HepG2 (cell line): ENCODE results near the gene OR1S1. TPM values are rescaled to one million over a fixed set of nuclear protein-coding genes. Genes with fewer than 3 reads are reported as not detected.
A peak's percentile ranks its signal among the peaks of the same experiment; 100 is the strongest.

Source experiments
- ATAC-seq: fragments of 200-7000 bp; cut with Tn5 transposase; 3 replicates; pipeline ENCODE4 v1.9.1; 2020; ENCODE audit warnings: mild to moderate bottlenecking, moderate library complexity
- BruUV-seq: library from RNA; stranded (reverse); fragments of 400-500 nt; replicated peaks from 2 replicates; lab custom pipeline; 2021; lab: Mats Ljungman, UMichigan
- CTCF ChIA-PET: fragments of 300-600 bp; formaldehyde crosslinking; extraction: SDS; loops from one replicate; lab custom pipeline; 2021; ENCODE audit warnings: low total read pairs, inconsistent platforms, low intra/inter-chr PET ratio; lab: Yijun Ruan, JAX
- POLR2A ChIA-PET: fragments of 350-600 bp; sonication (Branson Sonifier 250); formaldehyde crosslinking; loops from one replicate; lab custom pipeline; 2020; ENCODE audit warnings: antibody characterized with exemption, inconsistent platforms; lab: Yijun Ruan, JAX
- DNase-seq: peaks from one replicate; pipeline ENCODE4 v3.0.0-alpha.2; 2015; ENCODE audit warnings: low spot score
- FAIRE-seq: peaks from 3 replicates; lab custom pipeline; 2011; peaks lifted over from hg19 to GRCh38; lab: Jason Lieb, UNC
- H2AFZ ChIP-seq: one replicate; pipeline ENCODE4 v1.6.1; 2011; ENCODE audit warnings: low read length, inconsistent platforms
- H3K27ac ChIP-seq: fragments of 300-600 bp; 3 replicates; pipeline ENCODE4 v1.8.0; 2011; ENCODE audit warnings: mixed run types, mild to moderate bottlenecking, mixed read lengths, low read length, inconsistent platforms; ENCODE audit not compliant: insufficient read depth; ENCODE audit errors: extremely low read length
- H3K27me3 ChIP-seq, 2 experiments: fragments of 200-600 bp in 1 of 2; 2 replicates in 1 of 2; 3 replicates in 1 of 2; pipeline versions ENCODE4 v1.6.0 to v1.8.0; 2011; ENCODE audit warnings: low read length in 2 of 2, mild to moderate bottlenecking in 2 of 2, moderate library complexity in 2 of 2, inconsistent platforms in 1 of 2; ENCODE audit not compliant: insufficient read depth in 2 of 2, control insufficient read depth in 1 of 2
- H3K36me3 ChIP-seq, 2 experiments: fragments of 200-600 bp in 1 of 2; replicated peaks in 1 of 2; 2 replicates in 1 of 2; 3 replicates in 1 of 2; pipeline versions ENCODE4 v1.5.1 to v1.8.0; 2011; ENCODE audit warnings: low read length in 2 of 2, inconsistent platforms in 1 of 2; ENCODE audit not compliant: insufficient read depth in 2 of 2, control insufficient read depth in 1 of 2
- H3K4me1 ChIP-seq: 2 replicates; pipeline ENCODE4 v1.5.1; 2012; ENCODE audit warnings: low read length, inconsistent platforms; ENCODE audit not compliant: insufficient read depth
- H3K4me2 ChIP-seq: 2 replicates; pipeline ENCODE4 v1.6.0; 2011; ENCODE audit warnings: low read depth, low read length, inconsistent platforms
- H3K4me3 ChIP-seq, 3 experiments: fragments of 200-600 bp in 1 of 3; sonication (generic), shearing (Covaris generic) in 1 of 3; replicated peaks in 1 of 3; 2 replicates each; pipeline ENCODE4 v1.5.1; 2011 to 2016; ENCODE audit warnings: low read length in 3 of 3, inconsistent platforms in 2 of 3, low read depth in 2 of 3, mild to moderate bottlenecking in 2 of 3, control low read depth in 1 of 3, mixed read lengths in 1 of 3; ENCODE audit not compliant: insufficient read depth in 1 of 3
- H3K79me2 ChIP-seq: one replicate; pipeline ENCODE4 v1.6.1; 2011; ENCODE audit warnings: low read length, inconsistent platforms; ENCODE audit not compliant: insufficient read depth
- H3K9ac ChIP-seq: 2 replicates; pipeline ENCODE4 v1.6.0; 2011; ENCODE audit warnings: mild to moderate bottlenecking, low read depth, low read length, inconsistent platforms; ENCODE audit not compliant: insufficient read depth
- H3K9me3 ChIP-seq: 2 replicates; pipeline ENCODE4 v1.5.1; 2012; ENCODE audit warnings: mild to moderate bottlenecking, low read length
- H4K20me1 ChIP-seq: 2 replicates; pipeline ENCODE4 v1.6.0; 2011; ENCODE audit warnings: inconsistent platforms, mild to moderate bottlenecking, low read length, moderate library complexity; ENCODE audit not compliant: insufficient read depth
- TOPORS ChIP-seq: sonication (generic); formaldehyde crosslinking; IDR thresholded peaks from 2 replicates; pipeline ENCODE4 v1.8.0; 2023; ENCODE audit warnings: mild to moderate bottlenecking, missing genetic modification reagents
- ZNF343 ChIP-seq: sonication (generic); formaldehyde crosslinking; IDR thresholded peaks from 2 replicates; pipeline ENCODE4 v1.4.0; 2020; ENCODE audit warnings: mild to moderate bottlenecking, missing genetic modification reagents
- ZNF7 ChIP-seq: IDR thresholded peaks from 2 replicates; pipeline ENCODE4 v1.6.1; 2016; ENCODE audit warnings: missing biosample characterization, missing genetic modification reagents
- WGBS: methylation state at CpG from one replicate; pipeline ENCODE4 v1.1.6; 2017; ENCODE audit warnings: low lambda C conversion rate; 5-methylcytosine and 5-hydroxymethylcytosine counted together
- in situ Hi-C: cut with HindIII; loops from 2 replicates; pipeline ENCODE4 v1.10.0; 2017; ENCODE audit warnings: low pct_unique_long_range_greater_than_20kb; ENCODE audit not compliant: extremely low pct_ligation_motif_present
- intact Hi-C: fragments of 100-400 bp; cut with micrococcal nuclease; formaldehyde crosslinking; loops from one replicate; pipeline ENCODE4 v1.10.0; 2022; ENCODE audit not compliant: unreplicated experiment
- polyA plus RNA-seq, 8 experiments: library from polyadenylated mRNA; depleted of rRNA in 3 of 8; stranded (reverse) in 7 of 8; unstranded in 1 of 8; fragments of >200 nt; fragmentation: Illumina TruSeq in 4 of 8; extraction: Trizol in 4 of 8; gene quantifications; 2 replicates each; pipeline versions ENCODE4 v1.2.1 to v1.2.3, GENCODE V29; 2011 to 2016; ENCODE audit warnings: low read depth in 4 of 8, missing spikeins in 1 of 8, mixed read lengths in 1 of 8; ENCODE audit not compliant: insufficient read depth in 1 of 8
- total RNA-seq, 5 experiments: library from RNA; depleted of rRNA; stranded (reverse); fragments of >200 nt; fragmentation: Illumina TruSeq; extraction: Trizol; gene quantifications; 2 replicates each; pipeline ENCODE4 v1.2.3, GENCODE V29; 2016; ENCODE audit warnings: low read depth in 1 of 5
- TF ChIP-seq, protein P1 (sequence below): sonication (generic); formaldehyde crosslinking; IDR thresholded peaks from 2 replicates; pipeline ENCODE4 v1.4.0; 2020; ENCODE audit warnings: missing genetic modification reagents, borderline replicate concordance
- TF ChIP-seq, protein P2 (sequence below): sonication (generic); formaldehyde crosslinking; IDR thresholded peaks from 2 replicates; pipeline ENCODE4 v1.8.1; 2023; ENCODE audit warnings: mild to moderate bottlenecking, missing genetic modification reagents
- TF ChIP-seq, protein P3 (sequence below): sonication (generic); formaldehyde crosslinking; IDR thresholded peaks from 2 replicates; pipeline ENCODE4 v1.4.0; 2020; ENCODE audit warnings: missing genetic modification reagents

Gene OR1S1
- total and polyA plus RNA-seq, 2 of the 13 experiments (the other 11 are each of a cell fraction or from before 2014, with no cell fraction given): not detected

DNA sequence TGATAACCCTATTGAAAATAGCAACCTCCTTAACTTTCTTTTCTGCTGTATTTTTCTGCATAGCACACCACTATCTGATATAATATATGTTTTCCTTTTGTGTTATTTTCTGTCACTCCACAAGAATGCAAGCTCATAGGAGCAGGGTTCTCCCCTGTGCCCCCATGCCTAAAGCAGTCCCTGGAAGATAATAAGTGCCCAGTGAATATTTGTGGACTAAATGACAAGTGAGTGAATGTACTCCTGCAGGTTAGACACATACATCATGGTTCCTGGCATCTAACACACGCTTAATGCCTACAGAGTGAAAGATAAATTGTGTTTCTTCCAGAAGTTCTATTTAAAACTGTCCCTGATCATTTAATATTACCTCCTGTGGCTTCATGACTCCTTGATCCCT is 47.5 kb upstream of the OR1S1 start:
- Histone ChIP-seq H3K9ac (peak overlapping the region; percentile 11; the same call in 1 of the 2 replicates), H3K79me2 (no peaks in the 10 kb centered on the region), H3K27ac (peak overlapping the region; percentile 73), H4K20me1 (no peaks in the 10 kb centered on the region), H3K9me3 (no peaks in the 10 kb centered on the region), H3K36me3 (no peaks in the 10 kb centered on the region), H2AFZ (no peak overlapping the region), H3K27me3 (no peaks in the 10 kb centered on the region), H3K4me2 (peak overlapping the region; percentile 40), H3K4me3 (peak overlapping the region in 1 of 3 experiments; percentile 4; a peak in 1 of 6 replicates), H3K4me1 (peaks cover 51% of the 10 kb centered on the region)
- WGBS: 33% methylated on average over 1 of the region's 1 CpG
- FAIRE-seq: no peak
- in situ Hi-C loops (loop anchor here (25.0 kb wide), 1 partner anchor 322 kb away; no protein-coding TSS in a partner anchor), intact Hi-C loops (loop anchor here (1.0 kb wide), 1 partner anchor 193 kb away; no protein-coding TSS in a partner anchor)
- TF ChIP-seq, protein P1, sequence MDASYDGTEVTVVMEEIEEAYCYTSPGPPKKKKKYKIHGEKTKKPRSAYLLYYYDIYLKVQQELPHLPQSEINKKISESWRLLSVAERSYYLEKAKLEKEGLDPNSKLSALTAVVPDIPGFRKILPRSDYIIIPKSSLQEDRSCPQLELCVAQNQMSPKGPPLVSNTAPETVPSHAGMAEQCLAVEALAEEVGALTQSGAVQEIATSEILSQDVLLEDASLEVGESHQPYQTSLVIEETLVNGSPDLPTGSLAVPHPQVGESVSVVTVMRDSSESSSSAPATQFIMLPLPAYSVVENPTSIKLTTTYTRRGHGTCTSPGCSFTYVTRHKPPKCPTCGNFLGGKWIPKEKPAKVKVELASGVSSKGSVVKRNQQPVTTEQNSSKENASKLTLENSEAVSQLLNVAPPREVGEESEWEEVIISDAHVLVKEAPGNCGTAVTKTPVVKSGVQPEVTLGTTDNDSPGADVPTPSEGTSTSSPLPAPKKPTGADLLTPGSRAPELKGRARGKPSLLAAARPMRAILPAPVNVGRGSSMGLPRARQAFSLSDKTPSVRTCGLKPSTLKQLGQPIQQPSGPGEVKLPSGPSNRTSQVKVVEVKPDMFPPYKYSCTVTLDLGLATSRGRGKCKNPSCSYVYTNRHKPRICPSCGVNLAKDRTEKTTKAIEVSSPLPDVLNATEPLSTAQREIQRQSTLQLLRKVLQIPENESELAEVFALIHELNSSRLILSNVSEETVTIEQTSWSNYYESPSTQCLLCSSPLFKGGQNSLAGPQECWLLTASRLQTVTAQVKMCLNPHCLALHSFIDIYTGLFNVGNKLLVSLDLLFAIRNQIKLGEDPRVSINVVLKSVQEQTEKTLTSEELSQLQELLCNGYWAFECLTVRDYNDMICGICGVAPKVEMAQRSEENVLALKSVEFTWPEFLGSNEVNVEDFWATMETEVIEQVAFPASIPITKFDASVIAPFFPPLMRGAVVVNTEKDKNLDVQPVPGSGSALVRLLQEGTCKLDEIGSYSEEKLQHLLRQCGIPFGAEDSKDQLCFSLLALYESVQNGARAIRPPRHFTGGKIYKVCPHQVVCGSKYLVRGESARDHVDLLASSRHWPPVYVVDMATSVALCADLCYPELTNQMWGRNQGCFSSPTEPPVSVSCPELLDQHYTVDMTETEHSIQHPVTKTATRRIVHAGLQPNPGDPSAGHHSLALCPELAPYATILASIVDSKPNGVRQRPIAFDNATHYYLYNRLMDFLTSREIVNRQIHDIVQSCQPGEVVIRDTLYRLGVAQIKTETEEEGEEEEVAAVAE (CRISPR knock-in tag): no peak
- TF ChIP-seq ZNF343 (CRISPR knock-in tag) (no peak), TOPORS (CRISPR knock-in tag) (0 out of 2 replicates have a peak, but pooled peaks have one; percentile 17), ZNF7 (CRISPR knock-in tag) (peak; percentile 44; the same call in 1 of the 2 replicates)
- TF ChIP-seq, protein P2, sequence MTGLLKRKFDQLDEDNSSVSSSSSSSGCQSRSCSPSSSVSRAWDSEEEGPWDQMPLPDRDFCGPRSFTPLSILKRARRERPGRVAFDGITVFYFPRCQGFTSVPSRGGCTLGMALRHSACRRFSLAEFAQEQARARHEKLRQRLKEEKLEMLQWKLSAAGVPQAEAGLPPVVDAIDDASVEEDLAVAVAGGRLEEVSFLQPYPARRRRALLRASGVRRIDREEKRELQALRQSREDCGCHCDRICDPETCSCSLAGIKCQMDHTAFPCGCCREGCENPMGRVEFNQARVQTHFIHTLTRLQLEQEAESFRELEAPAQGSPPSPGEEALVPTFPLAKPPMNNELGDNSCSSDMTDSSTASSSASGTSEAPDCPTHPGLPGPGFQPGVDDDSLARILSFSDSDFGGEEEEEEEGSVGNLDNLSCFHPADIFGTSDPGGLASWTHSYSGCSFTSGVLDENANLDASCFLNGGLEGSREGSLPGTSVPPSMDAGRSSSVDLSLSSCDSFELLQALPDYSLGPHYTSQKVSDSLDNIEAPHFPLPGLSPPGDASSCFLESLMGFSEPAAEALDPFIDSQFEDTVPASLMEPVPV (CRISPR knock-in tag): 0 out of 2 replicates have a peak, but pooled peaks have one; percentile 15
- TF ChIP-seq, protein P3, sequence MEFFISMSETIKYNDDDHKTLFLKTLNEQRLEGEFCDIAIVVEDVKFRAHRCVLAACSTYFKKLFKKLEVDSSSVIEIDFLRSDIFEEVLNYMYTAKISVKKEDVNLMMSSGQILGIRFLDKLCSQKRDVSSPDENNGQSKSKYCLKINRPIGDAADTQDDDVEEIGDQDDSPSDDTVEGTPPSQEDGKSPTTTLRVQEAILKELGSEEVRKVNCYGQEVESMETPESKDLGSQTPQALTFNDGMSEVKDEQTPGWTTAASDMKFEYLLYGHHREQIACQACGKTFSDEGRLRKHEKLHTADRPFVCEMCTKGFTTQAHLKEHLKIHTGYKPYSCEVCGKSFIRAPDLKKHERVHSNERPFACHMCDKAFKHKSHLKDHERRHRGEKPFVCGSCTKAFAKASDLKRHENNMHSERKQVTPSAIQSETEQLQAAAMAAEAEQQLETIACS (CRISPR knock-in tag): no peak
- DNase-seq: no peak
- BruUV-seq: TSS peak; percentile 63
- ChIA-PET CTCF (no interaction called here), POLR2A (interaction anchor here (1.0 to 1.3 kb wide), 2 partner anchors 193 to 386 kb away, joined by 3 read pairs; no protein-coding TSS in a partner anchor)
- peak; percentile 74 for ATAC-seq
